GM18867 (cell line): ENCODE data around the gene C1QTNF6.
"Not testable (repeated sequence)": the region's sequence is repeated elsewhere in the genome, so short reads cannot be mapped to it uniquely, and the experiment has no call there.

ENCODE experiments used
- ATAC-seq: cut with Tn5 transposase; IDR thresholded peaks from one replicate; pipeline ENCODE4 v1.9.1; 2021; ENCODE audit warnings: mild to moderate bottlenecking, moderate library complexity; ENCODE audit not compliant: unreplicated experiment

Gene C1QTNF6

DNA sequence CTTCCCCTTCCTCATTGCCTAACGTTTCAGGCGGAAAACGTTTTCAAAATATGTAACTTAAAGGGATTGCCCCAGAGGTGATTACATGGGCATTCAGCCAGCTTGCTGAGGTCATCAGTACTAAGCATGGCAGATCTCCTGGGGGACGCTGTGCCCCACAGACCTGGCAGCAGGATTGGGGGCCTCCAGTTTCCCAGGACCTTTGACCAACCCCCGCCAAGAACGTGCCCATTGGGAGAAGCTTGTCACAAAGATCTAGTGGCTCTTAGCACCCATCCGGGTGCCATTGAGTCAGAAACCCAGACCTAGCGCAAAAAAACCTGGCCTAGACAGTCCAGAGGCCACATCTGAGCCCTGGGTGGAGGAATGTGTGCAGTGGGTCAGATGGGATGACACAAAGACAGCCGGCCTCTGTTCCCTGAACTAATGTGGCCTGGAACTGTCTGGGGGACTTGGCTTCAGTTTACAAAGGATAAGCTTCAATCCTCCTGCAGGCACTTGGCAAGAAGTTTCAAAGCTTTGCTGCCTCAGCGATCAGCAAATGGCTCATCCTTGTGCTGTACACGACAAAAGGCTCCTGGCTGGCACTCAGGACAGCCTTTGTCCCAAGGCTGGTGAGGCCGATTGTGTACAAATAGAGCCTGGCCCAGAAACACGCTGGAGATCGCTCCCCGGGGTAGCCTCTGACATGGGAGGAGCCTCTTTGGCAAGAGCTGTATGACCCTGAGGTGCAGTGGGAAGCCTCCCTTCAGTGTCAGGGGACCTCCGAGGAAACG lies 9.5 kb downstream of the C1QTNF6 start:
- no peak for ATAC-seq

GRCh38 chr22:37177755-37178154 lies 10.3 kb downstream of the C1QTNF6 start:
- ATAC-seq, result no peak

- no peak for ATAC-seq
Measured at GRCh38 chr22:37177221-37177620, 10.8 kb downstream of the C1QTNF6 start.

GRCh38 chr22:37176464-37177061 lies 11.5 kb downstream of the C1QTNF6 start:
- ATAC-seq, result no peak

DNA sequence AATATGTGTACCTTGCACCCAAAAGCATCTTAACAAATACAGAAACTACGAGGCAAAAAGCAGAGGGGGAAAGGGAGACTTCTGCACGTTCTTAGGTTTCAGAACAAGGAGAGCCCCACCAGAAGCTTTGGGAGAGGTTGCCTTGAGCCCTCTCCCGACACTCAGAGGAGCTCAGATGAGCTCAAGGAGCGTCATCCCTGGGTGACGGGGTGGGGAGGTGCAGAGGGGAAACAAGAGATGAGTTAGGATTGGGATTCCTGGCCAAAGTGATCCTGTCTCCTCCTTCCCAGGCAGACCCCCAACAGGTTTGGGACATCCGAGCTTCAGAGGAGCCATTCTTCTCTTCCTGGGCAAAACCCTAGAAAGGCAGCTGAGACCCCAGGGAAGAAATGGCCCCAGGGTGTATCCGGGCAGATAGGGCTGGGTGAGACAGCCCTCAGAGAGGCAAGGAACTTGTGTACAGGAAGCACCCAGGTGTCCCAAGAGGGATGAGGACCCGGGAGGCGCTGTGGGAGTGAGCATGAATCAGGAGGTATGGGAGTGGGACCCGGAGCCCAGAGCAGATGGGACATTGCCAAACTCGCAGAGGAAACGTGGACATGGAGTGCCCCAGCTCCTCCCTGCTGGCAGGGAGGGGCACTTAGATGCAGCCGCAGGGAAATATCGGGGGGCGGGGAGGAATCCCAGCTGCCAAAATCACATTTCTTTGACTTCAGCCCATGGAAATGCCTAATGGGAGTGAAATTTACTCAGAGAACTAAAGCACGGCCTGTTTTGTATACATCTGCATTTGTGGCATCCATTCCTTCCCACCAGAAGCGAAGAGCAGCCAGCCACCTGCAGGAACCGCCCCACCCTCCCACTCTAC lies 12.4 kb downstream of the C1QTNF6 start:
- no peak for ATAC-seq

DNA sequence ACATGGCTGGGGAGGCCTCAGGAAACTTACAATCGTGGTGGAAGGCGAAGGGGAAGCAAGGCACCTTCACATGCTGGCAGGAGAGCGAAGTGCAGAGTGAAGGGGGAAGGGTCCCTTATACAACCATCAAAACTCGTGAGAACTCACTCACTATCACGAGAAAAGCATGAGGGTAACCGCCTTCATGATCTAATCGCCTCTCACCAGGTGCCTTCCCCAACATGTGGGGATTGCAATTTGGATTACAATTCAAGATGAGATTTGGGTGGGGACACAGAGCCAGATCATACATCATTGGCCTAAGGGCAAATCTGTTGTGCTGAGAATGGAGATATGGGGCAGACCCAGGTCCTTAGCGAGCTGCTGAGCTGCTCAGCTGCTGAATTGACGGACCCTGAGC lies 13.1 kb downstream of the C1QTNF6 start:
- ATAC-seq, result no peak

DNA sequence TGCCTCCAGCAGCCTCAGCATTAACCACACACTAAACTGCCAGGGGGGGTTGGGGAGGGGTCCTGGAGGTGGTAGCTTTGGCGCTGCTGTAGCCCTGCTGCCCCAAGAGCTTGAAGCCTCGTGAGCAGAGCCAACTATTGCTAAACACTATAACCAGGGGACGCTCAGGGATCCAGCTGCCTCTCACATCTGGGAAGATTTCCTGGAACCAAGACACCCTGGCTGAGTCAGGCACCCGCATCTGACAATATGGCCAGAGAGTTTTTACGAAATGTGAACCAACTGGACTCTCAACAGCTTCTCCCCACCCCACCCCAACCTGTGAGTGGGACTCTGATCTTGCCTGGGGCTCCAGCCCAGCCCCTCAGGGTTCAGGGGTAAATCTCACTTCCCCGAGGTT lies 14.3 kb downstream of the C1QTNF6 start:
- no peak for ATAC-seq

- no peak for ATAC-seq
Measured at GRCh38 chr22:37172266-37173245, 15.5 kb downstream of the C1QTNF6 start.

- no peak for ATAC-seq
Measured at GRCh38 chr22:37171662-37172061, 16.4 kb downstream of the C1QTNF6 start.

GRCh38 chr22:37170689-37171405 lies 17.2 kb downstream of the C1QTNF6 start:
- ATAC-seq, result not testable (repeated sequence)

DNA sequence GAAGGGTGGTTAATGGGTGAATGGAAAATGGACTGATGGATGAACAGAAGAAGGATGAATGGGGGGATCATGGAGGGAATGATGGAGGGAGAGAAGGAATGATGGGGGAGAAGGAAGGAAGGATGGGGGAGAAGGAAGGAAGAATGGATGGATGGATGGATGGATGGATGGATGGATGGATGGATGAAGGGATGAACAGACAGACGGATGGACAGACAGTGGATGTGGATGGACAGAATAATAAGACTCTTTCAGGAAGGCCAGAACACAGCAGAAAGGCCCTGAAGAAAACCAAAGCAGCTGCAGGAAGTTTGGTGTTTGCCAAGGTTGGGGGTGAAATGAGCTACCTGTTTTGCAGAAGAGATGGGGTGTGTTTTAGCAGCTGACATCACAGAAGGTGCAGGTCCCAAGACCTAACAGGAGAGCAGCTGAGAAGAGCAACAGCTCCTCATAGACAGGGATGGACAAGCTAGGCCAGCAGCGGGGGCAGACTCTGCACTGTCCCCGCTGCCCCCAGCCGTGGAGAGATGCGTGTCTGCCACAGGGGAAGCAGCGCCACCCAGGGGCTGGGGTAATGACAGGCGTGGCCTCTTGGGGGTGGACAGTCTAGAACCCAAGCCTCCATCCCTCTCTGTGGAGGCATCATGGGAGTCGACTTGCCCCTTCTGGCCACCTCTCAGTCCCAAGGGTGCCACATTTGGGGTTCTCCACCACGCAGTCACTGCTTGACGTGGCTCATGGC lies 17.9 kb downstream of the C1QTNF6 start:
- no peak for ATAC-seq

- no peak for ATAC-seq
Measured at GRCh38 chr22:37169406-37169805, 18.6 kb downstream of the C1QTNF6 start.

- ATAC-seq, result no peak
Measured at GRCh38 chr22:37167981-37168647, 19.9 kb downstream of the C1QTNF6 start.

DNA sequence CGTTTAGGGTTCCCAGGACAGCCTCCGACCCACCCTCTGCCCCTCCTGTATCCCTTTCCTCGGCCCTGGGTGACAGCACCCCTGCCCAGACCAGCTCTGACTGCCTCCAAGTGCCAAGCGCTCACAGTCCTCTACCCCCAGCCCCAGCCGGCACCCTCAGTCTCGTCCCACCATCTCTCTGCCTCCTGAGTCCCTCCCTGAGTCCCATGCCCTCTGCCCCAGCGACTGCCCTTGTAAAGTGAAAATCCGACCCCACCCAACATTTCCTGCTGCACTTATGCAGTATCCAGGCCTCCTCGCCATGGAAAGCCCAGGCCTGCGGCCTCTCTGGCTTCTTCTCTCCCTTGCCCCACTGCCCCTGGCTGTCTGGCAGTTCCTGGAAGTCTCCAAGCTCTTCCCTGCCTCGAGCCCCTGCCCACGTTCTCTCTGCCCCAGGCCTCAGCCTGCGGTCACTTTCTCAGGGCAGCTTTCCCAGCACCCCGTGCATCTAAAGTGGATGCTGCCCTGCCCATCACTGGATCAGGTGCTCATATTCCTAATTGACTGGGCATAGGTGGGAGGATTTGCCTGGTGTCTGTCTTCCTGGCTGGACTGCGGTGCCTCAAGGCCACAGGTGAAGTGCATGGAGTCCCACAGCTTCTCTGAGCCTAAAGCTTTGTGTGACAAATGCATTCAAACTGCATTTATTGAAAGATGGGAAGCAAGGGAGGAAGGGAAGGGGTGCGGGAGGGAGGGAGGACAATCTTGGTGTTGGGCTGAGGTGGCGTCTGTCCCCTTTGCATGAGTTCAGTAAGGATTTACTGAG lies 20.7 kb downstream of the C1QTNF6 start:
- ATAC-seq, result no peak

- no peak for ATAC-seq
Measured at GRCh38 chr22:37166675-37167066, 21.4 kb downstream of the C1QTNF6 start.

GRCh38 chr22:37165940-37166674 lies 21.9 kb downstream of the C1QTNF6 start:
- no peak for ATAC-seq

DNA sequence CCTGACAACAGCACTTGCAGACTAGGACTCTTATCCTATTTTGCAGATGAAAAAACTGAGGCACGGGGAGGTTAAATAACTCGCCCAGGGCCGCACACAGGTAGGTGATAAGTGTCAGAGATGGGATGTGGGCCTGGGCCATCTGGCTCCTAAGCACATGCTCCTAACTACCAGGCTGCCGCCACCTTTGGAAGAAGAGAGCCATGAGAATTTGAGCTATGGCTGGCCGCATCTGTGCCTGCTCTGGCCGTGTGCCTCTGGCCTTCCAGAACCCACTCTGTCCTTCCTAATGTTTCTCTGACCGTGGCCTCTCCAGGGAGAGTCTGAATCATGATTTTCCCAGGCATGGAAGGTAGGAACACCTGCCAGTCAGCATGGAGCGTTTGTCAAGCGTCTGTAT lies 23.0 kb downstream of the C1QTNF6 start:
- no peak for ATAC-seq
